ENCODE measurements around the gene CCHCR1.
A peak's percentile ranks its signal among the peaks of the same experiment; 100 is the strongest.
"Not testable (repeated sequence)": the region's sequence is repeated elsewhere in the genome, so short reads cannot be mapped to it uniquely, and the experiment has no call there.

Gene CCHCR1

DNA sequence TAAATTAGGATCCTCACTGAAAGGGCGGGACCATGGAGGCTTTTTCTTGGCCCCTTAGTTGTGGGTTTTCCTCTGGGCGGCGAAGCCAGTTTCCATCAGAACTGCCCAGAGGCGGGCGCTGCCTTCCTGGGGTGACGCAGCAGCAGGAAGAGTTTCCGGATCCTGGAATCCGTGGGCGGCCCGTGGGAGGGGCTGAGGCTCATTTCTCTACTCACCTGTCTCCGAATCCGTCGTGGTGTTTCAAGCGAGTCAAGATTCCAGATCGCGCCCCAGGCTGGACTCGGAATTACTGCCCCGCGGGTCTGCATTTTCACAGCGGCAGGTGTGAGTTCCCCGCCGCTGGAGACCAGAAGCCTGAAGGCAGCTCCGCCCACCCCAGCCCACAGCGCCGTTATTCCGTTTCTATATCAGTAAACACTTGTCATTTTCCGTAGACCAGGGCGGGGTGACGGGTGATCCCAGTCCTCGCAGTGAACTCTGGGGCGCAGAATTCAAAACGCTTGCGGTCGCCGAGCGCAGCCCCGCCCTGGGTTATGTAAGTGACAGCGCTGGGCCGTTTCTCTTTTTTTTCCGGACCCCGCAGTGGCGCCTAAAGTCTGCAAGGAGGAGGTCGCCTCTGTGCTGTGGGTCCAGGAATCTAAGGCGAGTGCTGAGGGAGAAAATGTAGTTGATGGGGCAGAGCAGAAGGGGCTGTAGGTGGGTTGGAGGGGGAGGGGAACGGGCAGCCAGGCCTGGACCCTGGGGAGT, 40.1 kb upstream of the CCHCR1 start:
- TF ChIP-seq EZH2phosphoT487 (conservative IDR thresholded peaks at IDR 0.05; ENCODE audit: low read length) = no peak
- TF ChIP-seq CTCF (IDR thresholded peaks at IDR 0.05; ENCODE audit: insufficient read depth, low read length, poor library complexity, severe bottlenecking) = no peak
- no peaks in the 10 kb centered on the region for H3K9me2 ChIP-seq (replicated peaks; ENCODE audit: insufficient read depth, low read length)
- H3K79me2 ChIP-seq (ENCODE audit: insufficient read depth, low read length) = peaks cover 46% of the 10 kb centered on the region
- peak overlapping the region; percentile 68 for H3K4me2 ChIP-seq (ENCODE audit: low read depth, low read length, poor library complexity, severe bottlenecking)
- peaks cover 8% of the 10 kb centered on the region for H3K36me3 ChIP-seq (ENCODE audit: low read length)
- H3F3A ChIP-seq (ENCODE audit: insufficient read depth) = peaks cover 29% of the 10 kb centered on the region
- H3K9me3 ChIP-seq (ENCODE audit: insufficient read depth, low read length) = no peaks in the 10 kb centered on the region
- no peaks in the 10 kb centered on the region for H4K20me1 ChIP-seq (ENCODE audit: low read depth, low read length)
- peak overlapping the region; percentile 93 for H2AFZ ChIP-seq (ENCODE audit: low read depth, low read length, severe bottlenecking)
- peak overlapping the region; percentile 87 for H3K9ac ChIP-seq (ENCODE audit: low read length)
- H3K4me3 ChIP-seq (ENCODE audit: insufficient read depth, low read length, poor library complexity, severe bottlenecking) = peak overlapping the region; percentile 94
- H3K27ac ChIP-seq (ENCODE audit: low read depth, low read length) = peak overlapping the region; percentile 91
- H3K27me3 ChIP-seq (ENCODE audit: low read length) = no peaks in the 10 kb centered on the region

DNA sequence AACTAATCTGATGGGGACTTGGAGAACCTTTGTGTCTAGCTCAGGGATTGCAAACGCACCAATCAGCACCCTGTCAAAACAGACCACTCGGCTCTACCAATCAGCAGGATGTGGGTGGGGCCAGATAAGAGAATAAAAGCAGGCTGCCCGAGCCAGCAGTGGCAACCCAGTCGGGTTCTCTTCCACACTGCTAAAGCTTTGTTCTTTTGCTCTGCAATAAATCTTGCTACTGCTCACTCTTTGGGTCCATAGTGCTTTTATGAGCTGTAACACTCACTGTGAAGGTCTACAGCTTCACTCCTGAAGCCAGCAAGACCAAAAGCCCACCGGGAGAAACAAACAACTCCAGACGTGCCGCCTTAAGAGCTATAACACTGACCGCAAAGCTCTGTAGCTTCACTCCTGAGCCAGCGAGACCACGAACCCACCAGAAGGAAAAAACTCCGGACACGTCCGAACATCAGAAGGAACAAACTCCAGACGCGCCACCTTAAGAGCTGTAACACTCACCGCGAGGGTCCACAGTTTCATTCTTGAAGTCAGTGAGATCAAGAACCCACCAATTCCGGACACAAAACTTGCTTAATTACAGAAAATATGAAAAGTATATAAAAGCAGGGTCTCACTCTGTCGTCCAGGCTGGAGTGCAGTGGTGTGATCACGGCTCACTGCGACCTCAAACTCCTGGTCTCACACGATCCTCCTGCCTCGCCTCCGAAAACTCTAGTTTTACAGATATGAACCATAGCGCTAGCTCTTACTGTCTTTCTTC, 38.8 kb upstream of the CCHCR1 start:
- Histone ChIP-seq H3F3A (ENCODE audit: insufficient read depth) (peaks cover 23% of the 10 kb centered on the region), H3K79me2 (ENCODE audit: insufficient read depth, low read length) (peaks cover 46% of the 10 kb centered on the region), H3K9ac (ENCODE audit: low read length) (peak overlapping the region; percentile 87; the same call in 1 of the 2 replicates), H3K4me3 (ENCODE audit: insufficient read depth, low read length, poor library complexity, severe bottlenecking) (peak overlapping the region; percentile 41), H3K4me2 (ENCODE audit: low read depth, low read length, poor library complexity, severe bottlenecking) (peak overlapping the region; percentile 68), H3K27ac (ENCODE audit: low read depth, low read length) (peak overlapping the region; percentile 91; the same call in 1 of the 2 replicates)
- not testable (repeated sequence) for H3K27me3 ChIP-seq (ENCODE audit: low read length); H4K20me1 ChIP-seq (ENCODE audit: low read depth, low read length); H2AFZ ChIP-seq (ENCODE audit: low read depth, low read length, severe bottlenecking); H3K9me2 ChIP-seq (replicated peaks; ENCODE audit: insufficient read depth, low read length); H3K36me3 ChIP-seq (ENCODE audit: low read length); H3K9me3 ChIP-seq (ENCODE audit: insufficient read depth, low read length)

DNA sequence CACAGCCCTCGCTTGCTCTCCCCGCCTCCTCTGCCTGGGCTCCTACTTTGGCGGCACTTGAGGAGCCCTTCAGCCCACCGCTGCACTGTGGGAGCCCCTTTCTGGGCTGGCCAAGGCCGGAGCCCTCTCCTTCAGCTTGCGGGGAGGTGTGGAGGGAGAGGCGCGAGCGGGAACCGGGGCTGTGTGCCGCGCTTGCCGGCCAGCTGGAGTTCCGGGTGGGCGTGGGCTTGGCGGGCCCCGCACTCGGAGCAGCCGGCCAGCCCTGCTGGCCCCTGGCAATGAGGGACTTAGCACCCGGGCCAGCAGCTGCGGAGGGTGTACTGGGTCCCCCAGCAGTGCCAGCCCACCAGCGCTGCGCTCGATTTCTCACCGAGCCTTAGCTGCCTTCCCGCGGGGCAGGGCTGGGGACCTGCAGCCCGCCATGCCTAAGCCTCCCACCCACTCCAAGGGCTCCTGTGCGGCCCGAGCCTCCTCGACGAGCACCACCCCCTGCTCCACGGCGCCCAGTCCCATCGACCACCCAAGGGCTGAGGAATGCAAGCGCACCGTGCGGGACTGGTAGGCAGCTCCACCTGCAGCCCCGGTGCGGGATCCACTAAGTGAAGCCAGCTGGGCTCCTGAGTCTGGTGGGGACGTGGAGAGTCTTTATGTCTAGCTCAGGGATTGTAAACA, 37.8 kb upstream of the CCHCR1 start:
- peaks cover 22% of the 10 kb centered on the region for H3F3A ChIP-seq (ENCODE audit: insufficient read depth)
- H3K4me3 ChIP-seq (ENCODE audit: insufficient read depth, low read length, poor library complexity, severe bottlenecking); H3K9ac ChIP-seq (ENCODE audit: low read length): not testable (repeated sequence)

GRCh38 chr6:31194061-31194834, 36.6 kb upstream of the CCHCR1 start:
- Histone ChIP-seq H3K27ac (ENCODE audit: low read depth, low read length) (peak overlapping the region; percentile 19; the same call in 1 of the 2 replicates), H3K27me3 (ENCODE audit: low read length) (no peaks in the 10 kb centered on the region)

More for the DNA sequence above, 37.8 kb upstream of the CCHCR1 start:
- not testable (repeated sequence) for H3K27me3 ChIP-seq (ENCODE audit: low read length); H3K36me3 ChIP-seq (ENCODE audit: low read length); H3K4me2 ChIP-seq (ENCODE audit: low read depth, low read length, poor library complexity, severe bottlenecking); H3K9me3 ChIP-seq (ENCODE audit: insufficient read depth, low read length); H2AFZ ChIP-seq (ENCODE audit: low read depth, low read length, severe bottlenecking); H4K20me1 ChIP-seq (ENCODE audit: low read depth, low read length); H3K27ac ChIP-seq (ENCODE audit: low read depth, low read length); H3K9me2 ChIP-seq (replicated peaks; ENCODE audit: insufficient read depth, low read length)
- H3K79me2 ChIP-seq (ENCODE audit: insufficient read depth, low read length) = peaks cover 40% of the 10 kb centered on the region

More at GRCh38 chr6:31194061-31194834, 36.6 kb upstream of the CCHCR1 start:
- Histone ChIP-seq H3K79me2 (ENCODE audit: insufficient read depth, low read length) (peaks cover 28% of the 10 kb centered on the region), H3K4me2 (ENCODE audit: low read depth, low read length, poor library complexity, severe bottlenecking) (no peak overlapping the region), H3K36me3 (ENCODE audit: low read length) (no peaks in the 10 kb centered on the region), H3F3A (ENCODE audit: insufficient read depth) (peaks cover 13% of the 10 kb centered on the region; the same call in 1 of the 2 replicates), H3K4me3 (ENCODE audit: insufficient read depth, low read length, poor library complexity, severe bottlenecking) (no peak overlapping the region), H2AFZ (ENCODE audit: low read depth, low read length, severe bottlenecking) (no peak overlapping the region), H3K9ac (ENCODE audit: low read length) (no peak overlapping the region), H4K20me1 (ENCODE audit: low read depth, low read length) (no peaks in the 10 kb centered on the region), H3K9me2 (replicated peaks; ENCODE audit: insufficient read depth, low read length) (no peaks in the 10 kb centered on the region), H3K9me3 (ENCODE audit: insufficient read depth, low read length) (no peaks in the 10 kb centered on the region)
- TF ChIP-seq CTCF (IDR thresholded peaks at IDR 0.05; ENCODE audit: insufficient read depth, low read length, poor library complexity, severe bottlenecking) = no peak
- no peak for TF ChIP-seq EZH2phosphoT487 (conservative IDR thresholded peaks at IDR 0.05; ENCODE audit: low read length)
